ENCODE data around the gene GALNT18. TPM values are rescaled to one million over a fixed set of nuclear protein-coding genes. Genes with fewer than 3 reads are reported as not detected.

GALNT18 gene
- polyA plus RNA-seq, 1 donor from 2014 or later, result 7.6 TPM

DNA sequence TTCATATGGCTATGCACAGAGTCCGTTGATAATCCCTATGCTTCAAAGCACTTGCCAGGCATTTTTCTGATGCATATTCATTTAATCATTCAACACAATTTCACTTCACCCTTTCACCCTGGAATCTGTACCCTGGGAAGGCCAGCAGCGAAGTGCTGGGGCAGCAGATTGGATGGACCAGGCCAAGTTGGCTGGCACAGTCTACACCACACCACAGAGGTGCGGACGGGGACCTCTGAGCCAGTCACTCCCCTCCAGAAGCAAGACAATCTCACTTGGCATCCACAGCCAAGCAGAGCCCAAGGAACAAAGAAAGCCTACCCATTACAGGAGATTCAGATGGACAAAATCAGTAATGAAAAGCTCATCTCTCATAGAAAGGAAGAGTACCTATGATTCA lies 130.2 kb downstream of the GALNT18 start:
- no peak overlapping the region for H3K4me3 ChIP-seq (ENCODE audit: low read length)
- H3K4me2 ChIP-seq (ENCODE audit: low read length), result no peak overlapping the region
- no peaks in the 10 kb centered on the region for H3F3A ChIP-seq (ENCODE audit: insufficient read depth, low read length, poor library complexity, severe bottlenecking)
- TF ChIP-seq RAD21 (conservative IDR thresholded peaks at IDR 0.05), result no peak
- no peak for TF ChIP-seq MXI1 (conservative IDR thresholded peaks at IDR 0.05; ENCODE audit: poor library complexity, severe bottlenecking)
- TF ChIP-seq EP300 (conservative IDR thresholded peaks at IDR 0.05; ENCODE audit: poor library complexity, severe bottlenecking), result no peak
- TF ChIP-seq, protein P1, sequence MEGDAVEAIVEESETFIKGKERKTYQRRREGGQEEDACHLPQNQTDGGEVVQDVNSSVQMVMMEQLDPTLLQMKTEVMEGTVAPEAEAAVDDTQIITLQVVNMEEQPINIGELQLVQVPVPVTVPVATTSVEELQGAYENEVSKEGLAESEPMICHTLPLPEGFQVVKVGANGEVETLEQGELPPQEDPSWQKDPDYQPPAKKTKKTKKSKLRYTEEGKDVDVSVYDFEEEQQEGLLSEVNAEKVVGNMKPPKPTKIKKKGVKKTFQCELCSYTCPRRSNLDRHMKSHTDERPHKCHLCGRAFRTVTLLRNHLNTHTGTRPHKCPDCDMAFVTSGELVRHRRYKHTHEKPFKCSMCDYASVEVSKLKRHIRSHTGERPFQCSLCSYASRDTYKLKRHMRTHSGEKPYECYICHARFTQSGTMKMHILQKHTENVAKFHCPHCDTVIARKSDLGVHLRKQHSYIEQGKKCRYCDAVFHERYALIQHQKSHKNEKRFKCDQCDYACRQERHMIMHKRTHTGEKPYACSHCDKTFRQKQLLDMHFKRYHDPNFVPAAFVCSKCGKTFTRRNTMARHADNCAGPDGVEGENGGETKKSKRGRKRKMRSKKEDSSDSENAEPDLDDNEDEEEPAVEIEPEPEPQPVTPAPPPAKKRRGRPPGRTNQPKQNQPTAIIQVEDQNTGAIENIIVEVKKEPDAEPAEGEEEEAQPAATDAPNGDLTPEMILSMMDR (IDR thresholded peaks at IDR 0.05; ENCODE audit: poor library complexity, severe bottlenecking), result no peak
- TF ChIP-seq REST (IDR thresholded peaks at IDR 0.05; ENCODE audit: borderline replicate concordance), result no peak
- no peak for TF ChIP-seq EZH2 (IDR thresholded peaks at IDR 0.05; ENCODE audit: borderline replicate concordance, insufficient read depth, low read length, poor library complexity, severe bottlenecking)
- TF ChIP-seq SMC3 (conservative IDR thresholded peaks at IDR 0.05; ENCODE audit: poor library complexity), result no peak
- no peak for TF ChIP-seq POLR2AphosphoS5 (IDR thresholded peaks at IDR 0.05)
- no peak for TF ChIP-seq TAF1 (IDR thresholded peaks at IDR 0.05; ENCODE audit: low read depth)
- H4K20me1 ChIP-seq (ENCODE audit: insufficient read depth), result no peaks in the 10 kb centered on the region
- no peaks in the 10 kb centered on the region for H3K27me3 ChIP-seq (ENCODE audit: insufficient read depth, low read depth, low read length)
- no peaks in the 10 kb centered on the region for H3K79me2 ChIP-seq (replicated peaks; ENCODE audit: insufficient read depth, low read length)
- H3K9me3 ChIP-seq (ENCODE audit: low read length), result no peaks in the 10 kb centered on the region
- H3K9me2 ChIP-seq (ENCODE audit: insufficient read depth, low read length), result no peaks in the 10 kb centered on the region
- H3K9ac ChIP-seq (ENCODE audit: low read length), result no peak overlapping the region
- no peak overlapping the region for H3K27ac ChIP-seq (ENCODE audit: low read length)
- H3K36me3 ChIP-seq (ENCODE audit: insufficient read depth, low read length), result no peaks in the 10 kb centered on the region
- H2AFZ ChIP-seq (ENCODE audit: low read depth, low read length), result no peak overlapping the region

- Histone ChIP-seq H3K9me2 (ENCODE audit: insufficient read depth, low read length) (no peaks in the 10 kb centered on the region), H3K4me3 (ENCODE audit: low read length) (no peak overlapping the region), H3K36me3 (ENCODE audit: insufficient read depth, low read length) (no peaks in the 10 kb centered on the region), H2AFZ (ENCODE audit: low read depth, low read length) (no peak overlapping the region), H4K20me1 (ENCODE audit: insufficient read depth) (no peaks in the 10 kb centered on the region), H3K27me3 (ENCODE audit: insufficient read depth, low read depth, low read length) (no peaks in the 10 kb centered on the region), H3K9ac (ENCODE audit: low read length) (no peak overlapping the region), H3K9me3 (ENCODE audit: low read length) (no peaks in the 10 kb centered on the region), H3K4me2 (ENCODE audit: low read length) (no peak overlapping the region), H3K27ac (ENCODE audit: low read length) (no peak overlapping the region), H3K79me2 (replicated peaks; ENCODE audit: insufficient read depth, low read length) (no peaks in the 10 kb centered on the region), H3F3A (ENCODE audit: insufficient read depth, low read length, poor library complexity, severe bottlenecking) (no peaks in the 10 kb centered on the region)
- TF ChIP-seq REST (IDR thresholded peaks at IDR 0.05; ENCODE audit: borderline replicate concordance), result no peak
- TF ChIP-seq EZH2 (IDR thresholded peaks at IDR 0.05; ENCODE audit: borderline replicate concordance, insufficient read depth, low read length, poor library complexity, severe bottlenecking), result no peak
- TF ChIP-seq TAF1 (IDR thresholded peaks at IDR 0.05; ENCODE audit: low read depth), result no peak
- TF ChIP-seq EP300 (conservative IDR thresholded peaks at IDR 0.05; ENCODE audit: poor library complexity, severe bottlenecking), result no peak
- TF ChIP-seq POLR2AphosphoS5 (IDR thresholded peaks at IDR 0.05), result no peak
- no peak for TF ChIP-seq SMC3 (conservative IDR thresholded peaks at IDR 0.05; ENCODE audit: poor library complexity)
- no peak for TF ChIP-seq MXI1 (conservative IDR thresholded peaks at IDR 0.05; ENCODE audit: poor library complexity, severe bottlenecking)
- TF ChIP-seq, protein P1 (IDR thresholded peaks at IDR 0.05; ENCODE audit: poor library complexity, severe bottlenecking), result no peak
- TF ChIP-seq RAD21 (conservative IDR thresholded peaks at IDR 0.05), result no peak
These were observed 130.8 kb downstream of the GALNT18 start for GRCh38 chr11:11491014-11491413.

Measured in neural cell (in vitro differentiated cells).